HepG2 (cell line): Measurements from ENCODE around the gene UQCRFS1. TPM values are rescaled to one million over a fixed set of nuclear protein-coding genes. Genes with fewer than 3 reads are reported as not detected.
A peak's percentile ranks its signal among the peaks of the same experiment; 100 is the strongest.

ENCODE experiments used
- CREBL2 ChIP-seq: sonication (generic); formaldehyde crosslinking; IDR thresholded peaks from 2 replicates; pipeline ENCODE4 v1.8.1; 2023; ENCODE audit warnings: missing genetic modification reagents, mild to moderate bottlenecking, borderline replicate concordance
- DMAP1 ChIP-seq: IDR thresholded peaks from 2 replicates; pipeline ENCODE4 v1.6.1; 2016
- DR1 ChIP-seq: sonication (generic); formaldehyde crosslinking; IDR thresholded peaks from 2 replicates; pipeline ENCODE4 v1.8.0; 2021; ENCODE audit warnings: mild to moderate bottlenecking, missing genetic modification reagents, inconsistent platforms
- ELF1 ChIP-seq: sonication (generic); formaldehyde crosslinking; IDR thresholded peaks from 2 replicates; pipeline ENCODE4 v1.4.0; 2020; ENCODE audit warnings: missing genetic modification reagents
- HNRNPL ChIP-seq: fragments of 200-400 bp; formaldehyde crosslinking; IDR thresholded peaks from 2 replicates; pipeline ENCODE4 v1.6.1; 2017; ENCODE audit warnings: mild to moderate bottlenecking, low read depth, low read length
- KDM5B ChIP-seq: sonication (generic); formaldehyde crosslinking; IDR thresholded peaks from 2 replicates; pipeline ENCODE4 v1.4.0; 2020; ENCODE audit warnings: missing genetic modification reagents, mild to moderate bottlenecking, borderline replicate concordance
- ONECUT2 ChIP-seq: sonication (generic); formaldehyde crosslinking; IDR thresholded peaks from 2 replicates; pipeline ENCODE4 v1.4.0; 2020; ENCODE audit warnings: missing genetic modification reagents
- THAP11 ChIP-seq: IDR thresholded peaks from 2 replicates; pipeline ENCODE4 v1.6.1; 2016; ENCODE audit warnings: missing biosample characterization, missing genetic modification reagents
- ZBTB43 ChIP-seq: sonication (generic); formaldehyde crosslinking; conservative IDR thresholded peaks from 2 replicates; pipeline ENCODE4 v1.4.0; 2020; ENCODE audit warnings: missing genetic modification reagents
- ZKSCAN8 ChIP-seq: IDR thresholded peaks from 2 replicates; pipeline ENCODE4 v1.6.1; 2016; ENCODE audit warnings: borderline replicate concordance, missing genetic modification reagents, missing compliant biosample characterization
- ZNF263 ChIP-seq: sonication (generic); formaldehyde crosslinking; IDR thresholded peaks from 2 replicates; pipeline ENCODE4 v1.4.0; 2020; ENCODE audit warnings: missing genetic modification reagents
- ZNF607 ChIP-seq: sonication (generic); formaldehyde crosslinking; IDR thresholded peaks from 2 replicates; pipeline ENCODE4 v1.5.1; 2020; ENCODE audit warnings: missing genetic modification reagents, mild to moderate bottlenecking, borderline replicate concordance
- ZNF747 ChIP-seq: sonication (generic); formaldehyde crosslinking; IDR thresholded peaks from 2 replicates; pipeline ENCODE4 v1.8.1; 2023; ENCODE audit warnings: missing genetic modification reagents, mild to moderate bottlenecking, borderline replicate concordance
- ZNF761 ChIP-seq: sonication (generic); formaldehyde crosslinking; conservative IDR thresholded peaks from 2 replicates; pipeline ENCODE4 v1.4.0; 2020; ENCODE audit warnings: mild to moderate bottlenecking, missing genetic modification reagents
- ZNF782 ChIP-seq: sonication (generic); formaldehyde crosslinking; IDR thresholded peaks from 2 replicates; pipeline ENCODE4 v1.4.0; 2020; ENCODE audit warnings: missing genetic modification reagents, mild to moderate bottlenecking, borderline replicate concordance
- ZNF891 ChIP-seq: sonication (generic); formaldehyde crosslinking; IDR thresholded peaks from 2 replicates; pipeline ENCODE4 v1.5.0; 2020; ENCODE audit warnings: mild to moderate bottlenecking, missing genetic modification reagents
- polyA plus RNA-seq, 8 experiments: library from polyadenylated mRNA; depleted of rRNA in 3 of 8; stranded (reverse) in 7 of 8; unstranded in 1 of 8; fragments of >200 nt; fragmentation: Illumina TruSeq in 4 of 8; extraction: Trizol in 4 of 8; gene quantifications; 2 replicates each; pipeline versions ENCODE4 v1.2.1 to v1.2.3, GENCODE V29; 2011 to 2016; ENCODE audit warnings: low read depth in 4 of 8, missing spikeins in 1 of 8, mixed read lengths in 1 of 8; ENCODE audit not compliant: insufficient read depth in 1 of 8
- total RNA-seq, 5 experiments: library from RNA; depleted of rRNA; stranded (reverse); fragments of >200 nt; fragmentation: Illumina TruSeq; extraction: Trizol; gene quantifications; 2 replicates each; pipeline ENCODE4 v1.2.3, GENCODE V29; 2016; ENCODE audit warnings: low read depth in 1 of 5
- TF ChIP-seq, protein P1 (sequence below), 2 experiments: sonication (generic) in 1 of 2; formaldehyde crosslinking in 1 of 2; IDR thresholded peaks; 2 replicates each; pipeline versions ENCODE4 v1.4.0 to v1.6.1; 2018 to 2020; ENCODE audit warnings: missing genetic modification reagents in 2 of 2, borderline replicate concordance in 1 of 2, low read depth in 1 of 2, mild to moderate bottlenecking in 1 of 2, missing biosample characterization in 1 of 2
- TF ChIP-seq, protein P2 (sequence below): IDR thresholded peaks from 2 replicates; pipeline ENCODE4 v1.4.0; 2020; ENCODE audit warnings: mild to moderate bottlenecking, missing genetic modification reagents
- TF ChIP-seq, protein P3 (sequence below): IDR thresholded peaks from 2 replicates; pipeline ENCODE4 v1.6.1; 2012; ENCODE audit warnings: low read depth, low read length, improper control_type of control experiment

Gene UQCRFS1
- total and polyA plus RNA-seq, 2 of the 13 experiments (the other 11 are each of a cell fraction or from before 2014, with no cell fraction given): 49.5 to 51.1 TPM

- peak; percentile 88 for TF ChIP-seq THAP11 (CRISPR knock-in tag)
- TF ChIP-seq ZNF607 (CRISPR knock-in tag): 0 out of 2 replicates have a peak, but pooled peaks have one; percentile 52
- TF ChIP-seq HNRNPL: no peak
- peak; percentile 82; the same call in 1 of the 2 replicates for TF ChIP-seq ZNF891 (CRISPR knock-in tag)
- TF ChIP-seq, protein P1, sequence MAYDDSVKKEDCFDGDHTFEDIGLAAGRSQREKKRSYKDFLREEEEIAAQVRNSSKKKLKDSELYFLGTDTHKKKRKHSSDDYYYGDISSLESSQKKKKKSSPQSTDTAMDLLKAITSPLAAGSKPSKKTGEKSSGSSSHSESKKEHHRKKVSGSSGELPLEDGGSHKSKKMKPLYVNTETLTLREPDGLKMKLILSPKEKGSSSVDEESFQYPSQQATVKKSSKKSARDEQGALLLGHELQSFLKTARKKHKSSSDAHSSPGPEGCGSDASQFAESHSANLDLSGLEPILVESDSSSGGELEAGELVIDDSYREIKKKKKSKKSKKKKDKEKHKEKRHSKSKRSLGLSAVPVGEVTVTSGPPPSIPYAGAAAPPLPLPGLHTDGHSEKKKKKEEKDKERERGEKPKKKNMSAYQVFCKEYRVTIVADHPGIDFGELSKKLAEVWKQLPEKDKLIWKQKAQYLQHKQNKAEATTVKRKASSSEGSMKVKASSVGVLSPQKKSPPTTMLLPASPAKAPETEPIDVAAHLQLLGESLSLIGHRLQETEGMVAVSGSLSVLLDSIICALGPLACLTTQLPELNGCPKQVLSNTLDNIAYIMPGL (CRISPR knock-in tag; IDR thresholded peaks at IDR 0.05; ENCODE audit: borderline replicate concordance in 1 of 2, low read depth in 1 of 2): peak; percentile 58 to 81
- 0 out of 2 replicates have a peak, but pooled peaks have one; percentile 48 for TF ChIP-seq ZNF782 (CRISPR knock-in tag)
- TF ChIP-seq DMAP1: no peak
- 0 out of 2 replicates have a peak, but pooled peaks have one; percentile 39 for TF ChIP-seq ZKSCAN8 (CRISPR knock-in tag)
- no peak for TF ChIP-seq CREBL2
- peak; percentile 73 for TF ChIP-seq ELF1 (CRISPR knock-in tag)
- TF ChIP-seq ZBTB43: 0 out of 2 replicates have a peak, but pooled peaks have one; percentile 43
- TF ChIP-seq ZNF263 (CRISPR knock-in tag): 0 out of 2 replicates have a peak, but pooled peaks have one; percentile 30
- TF ChIP-seq ZNF747 (CRISPR knock-in tag): peak; percentile 45; the same call in 1 of the 2 replicates
- TF ChIP-seq DR1: no peak
- TF ChIP-seq, protein P2, sequence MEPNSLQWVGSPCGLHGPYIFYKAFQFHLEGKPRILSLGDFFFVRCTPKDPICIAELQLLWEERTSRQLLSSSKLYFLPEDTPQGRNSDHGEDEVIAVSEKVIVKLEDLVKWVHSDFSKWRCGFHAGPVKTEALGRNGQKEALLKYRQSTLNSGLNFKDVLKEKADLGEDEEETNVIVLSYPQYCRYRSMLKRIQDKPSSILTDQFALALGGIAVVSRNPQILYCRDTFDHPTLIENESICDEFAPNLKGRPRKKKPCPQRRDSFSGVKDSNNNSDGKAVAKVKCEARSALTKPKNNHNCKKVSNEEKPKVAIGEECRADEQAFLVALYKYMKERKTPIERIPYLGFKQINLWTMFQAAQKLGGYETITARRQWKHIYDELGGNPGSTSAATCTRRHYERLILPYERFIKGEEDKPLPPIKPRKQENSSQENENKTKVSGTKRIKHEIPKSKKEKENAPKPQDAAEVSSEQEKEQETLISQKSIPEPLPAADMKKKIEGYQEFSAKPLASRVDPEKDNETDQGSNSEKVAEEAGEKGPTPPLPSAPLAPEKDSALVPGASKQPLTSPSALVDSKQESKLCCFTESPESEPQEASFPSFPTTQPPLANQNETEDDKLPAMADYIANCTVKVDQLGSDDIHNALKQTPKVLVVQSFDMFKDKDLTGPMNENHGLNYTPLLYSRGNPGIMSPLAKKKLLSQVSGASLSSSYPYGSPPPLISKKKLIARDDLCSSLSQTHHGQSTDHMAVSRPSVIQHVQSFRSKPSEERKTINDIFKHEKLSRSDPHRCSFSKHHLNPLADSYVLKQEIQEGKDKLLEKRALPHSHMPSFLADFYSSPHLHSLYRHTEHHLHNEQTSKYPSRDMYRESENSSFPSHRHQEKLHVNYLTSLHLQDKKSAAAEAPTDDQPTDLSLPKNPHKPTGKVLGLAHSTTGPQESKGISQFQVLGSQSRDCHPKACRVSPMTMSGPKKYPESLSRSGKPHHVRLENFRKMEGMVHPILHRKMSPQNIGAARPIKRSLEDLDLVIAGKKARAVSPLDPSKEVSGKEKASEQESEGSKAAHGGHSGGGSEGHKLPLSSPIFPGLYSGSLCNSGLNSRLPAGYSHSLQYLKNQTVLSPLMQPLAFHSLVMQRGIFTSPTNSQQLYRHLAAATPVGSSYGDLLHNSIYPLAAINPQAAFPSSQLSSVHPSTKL (CRISPR knock-in tag): peak; percentile 32; the same call in 1 of the 2 replicates
- TF ChIP-seq ONECUT2 (CRISPR knock-in tag): no peak
- TF ChIP-seq, protein P3, sequence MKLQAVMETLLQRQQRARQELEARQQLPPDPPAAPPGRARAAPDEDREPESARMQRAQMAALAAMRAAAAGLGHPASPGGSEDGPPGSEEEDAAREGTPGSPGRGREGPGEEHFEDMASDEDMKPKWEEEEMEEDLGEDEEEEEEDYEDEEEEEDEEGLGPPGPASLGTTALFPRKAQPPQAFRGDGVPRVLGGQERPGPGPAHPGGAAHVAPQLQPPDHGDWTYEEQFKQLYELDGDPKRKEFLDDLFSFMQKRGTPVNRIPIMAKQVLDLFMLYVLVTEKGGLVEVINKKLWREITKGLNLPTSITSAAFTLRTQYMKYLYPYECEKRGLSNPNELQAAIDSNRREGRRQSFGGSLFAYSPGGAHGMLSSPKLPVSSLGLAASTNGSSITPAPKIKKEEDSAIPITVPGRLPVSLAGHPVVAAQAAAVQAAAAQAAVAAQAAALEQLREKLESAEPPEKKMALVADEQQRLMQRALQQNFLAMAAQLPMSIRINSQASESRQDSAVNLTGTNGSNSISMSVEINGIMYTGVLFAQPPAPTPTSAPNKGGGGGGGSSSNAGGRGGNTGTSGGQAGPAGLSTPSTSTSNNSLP: no peak
- TF ChIP-seq KDM5B (CRISPR knock-in tag): peak; percentile 49; the same call in 1 of the 2 replicates
- TF ChIP-seq ZNF761 (CRISPR knock-in tag): 0 out of 2 replicates have a peak, but pooled peaks have one; percentile 41
Observed at GRCh38 chr19:29212648-29213573, at the start of gene UQCRFS1 (continued).
